OCI-LY1 (cell line): ENCODE measurements around the gene KLB.

ENCODE experiments used
- H2AFZ ChIP-seq: fragments of 200-600 bp; sonication (generic), shearing (Covaris generic); 2 replicates; pipeline ENCODE4 v1.6.0; 2014; ENCODE audit warnings: antibody characterized with exemption, mild to moderate bottlenecking, low read length
- H3F3A ChIP-seq: fragments of 200-600 bp; sonication (generic), shearing (Covaris generic); 2 replicates; pipeline ENCODE4 v1.6.0; 2014; ENCODE audit warnings: mild to moderate bottlenecking, antibody characterized with exemption, low read length, moderate library complexity; ENCODE audit not compliant: insufficient read depth
- H3K27ac ChIP-seq: fragments of 200-600 bp; sonication (generic); 2 replicates; pipeline ENCODE4 v1.5.1; 2014; ENCODE audit warnings: low read length, mixed run types, mild to moderate bottlenecking, low read depth; ENCODE audit not compliant: poor library complexity, severe bottlenecking
- H3K27me3 ChIP-seq: fragments of 200-600 bp; sonication (generic); 2 replicates; pipeline ENCODE4 v1.6.0; 2014; ENCODE audit warnings: antibody characterized with exemption, mild to moderate bottlenecking, low read length, moderate library complexity; ENCODE audit not compliant: insufficient read depth
- H3K36me3 ChIP-seq: fragments of 200-600 bp; sonication (generic); 2 replicates; pipeline ENCODE4 v1.6.1; 2014; ENCODE audit warnings: mild to moderate bottlenecking, antibody characterized with exemption, low read length, moderate library complexity, mixed read lengths; ENCODE audit not compliant: insufficient read depth
- H3K4me1 ChIP-seq: fragments of 200-600 bp; sonication (generic); 2 replicates; pipeline ENCODE4 v1.5.1; 2014; ENCODE audit warnings: mild to moderate bottlenecking, low read length, moderate library complexity; ENCODE audit not compliant: insufficient read depth, severe bottlenecking
- H3K4me2 ChIP-seq: fragments of 200-600 bp; sonication (generic), shearing (Covaris generic); 2 replicates; pipeline ENCODE4 v1.6.1; 2014; ENCODE audit warnings: low read length
- H3K4me3 ChIP-seq: fragments of 200-600 bp; sonication (generic); 2 replicates; pipeline ENCODE4 v1.5.1; 2014; ENCODE audit warnings: low read length, low read depth, mild to moderate bottlenecking, mixed read lengths; ENCODE audit not compliant: poor library complexity, severe bottlenecking
- H3K79me2 ChIP-seq: fragments of 200-600 bp; shearing (Covaris generic); 2 replicates; pipeline ENCODE4 v1.6.1; 2016; ENCODE audit warnings: mixed run types, low read length, mixed read lengths; ENCODE audit not compliant: insufficient read depth
- H3K9ac ChIP-seq: fragments of 200-600 bp; sonication (generic), shearing (Covaris generic); 2 replicates; pipeline ENCODE4 v1.6.1; 2014; ENCODE audit warnings: mild to moderate bottlenecking, low read length, mixed read lengths
- H3K9me2 ChIP-seq: fragments of 200-600 bp; sonication (generic), shearing (Covaris generic); 2 replicates; pipeline ENCODE4 v1.6.1; 2014; ENCODE audit warnings: low read depth, mild to moderate bottlenecking, low read length, mixed read lengths
- H3K9me3 ChIP-seq: fragments of 200-600 bp; shearing (Covaris generic); 2 replicates; pipeline ENCODE4 v1.6.1; 2014; ENCODE audit warnings: low read length, mixed read lengths
- H4K20me1 ChIP-seq: fragments of 200-600 bp; sonication (generic), shearing (Covaris generic); 2 replicates; pipeline ENCODE4 v1.6.0; 2016; ENCODE audit warnings: mild to moderate bottlenecking, low read length; ENCODE audit not compliant: insufficient read depth
- EZH2 ChIP-seq: fragments of 200-600 bp; sonication (generic), shearing (Covaris generic); IDR thresholded peaks from 2 replicates; pipeline ENCODE4 v1.8.0; 2017; ENCODE audit warnings: borderline replicate concordance, mixed run types, mild to moderate bottlenecking, antibody characterized with exemption, low read length, moderate library complexity, mixed read lengths
- TF ChIP-seq, protein P1 (sequence below): fragments of 200-600 bp; sonication (generic), shearing (Covaris generic); IDR thresholded peaks from 2 replicates; pipeline ENCODE4 v1.5.1; 2017; ENCODE audit warnings: mild to moderate bottlenecking, antibody characterized with exemption, low read length, moderate library complexity, mixed read lengths

The KLB gene

GRCh38 chr4:39426728-39427127 is 20.0 kb downstream of the KLB start:
- H3K4me2 ChIP-seq, result no peak overlapping the region
- no peaks in the 10 kb centered on the region for H3K9me3 ChIP-seq
- no peak overlapping the region for H2AFZ ChIP-seq
- H4K20me1 ChIP-seq, result no peaks in the 10 kb centered on the region
- no peak for TF ChIP-seq EZH2
- TF ChIP-seq, protein P1, sequence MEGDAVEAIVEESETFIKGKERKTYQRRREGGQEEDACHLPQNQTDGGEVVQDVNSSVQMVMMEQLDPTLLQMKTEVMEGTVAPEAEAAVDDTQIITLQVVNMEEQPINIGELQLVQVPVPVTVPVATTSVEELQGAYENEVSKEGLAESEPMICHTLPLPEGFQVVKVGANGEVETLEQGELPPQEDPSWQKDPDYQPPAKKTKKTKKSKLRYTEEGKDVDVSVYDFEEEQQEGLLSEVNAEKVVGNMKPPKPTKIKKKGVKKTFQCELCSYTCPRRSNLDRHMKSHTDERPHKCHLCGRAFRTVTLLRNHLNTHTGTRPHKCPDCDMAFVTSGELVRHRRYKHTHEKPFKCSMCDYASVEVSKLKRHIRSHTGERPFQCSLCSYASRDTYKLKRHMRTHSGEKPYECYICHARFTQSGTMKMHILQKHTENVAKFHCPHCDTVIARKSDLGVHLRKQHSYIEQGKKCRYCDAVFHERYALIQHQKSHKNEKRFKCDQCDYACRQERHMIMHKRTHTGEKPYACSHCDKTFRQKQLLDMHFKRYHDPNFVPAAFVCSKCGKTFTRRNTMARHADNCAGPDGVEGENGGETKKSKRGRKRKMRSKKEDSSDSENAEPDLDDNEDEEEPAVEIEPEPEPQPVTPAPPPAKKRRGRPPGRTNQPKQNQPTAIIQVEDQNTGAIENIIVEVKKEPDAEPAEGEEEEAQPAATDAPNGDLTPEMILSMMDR, result no peak
- H3K9ac ChIP-seq, result no peak overlapping the region
- H3K9me2 ChIP-seq, result no peaks in the 10 kb centered on the region
- H3K36me3 ChIP-seq, result no peaks in the 10 kb centered on the region
- no peak overlapping the region for H3K27ac ChIP-seq
- H3K79me2 ChIP-seq, result no peaks in the 10 kb centered on the region
- no peaks in the 10 kb centered on the region for H3F3A ChIP-seq
- no peaks in the 10 kb centered on the region for H3K4me1 ChIP-seq
- H3K4me3 ChIP-seq, result no peak overlapping the region
- no peaks in the 10 kb centered on the region for H3K27me3 ChIP-seq

DNA sequence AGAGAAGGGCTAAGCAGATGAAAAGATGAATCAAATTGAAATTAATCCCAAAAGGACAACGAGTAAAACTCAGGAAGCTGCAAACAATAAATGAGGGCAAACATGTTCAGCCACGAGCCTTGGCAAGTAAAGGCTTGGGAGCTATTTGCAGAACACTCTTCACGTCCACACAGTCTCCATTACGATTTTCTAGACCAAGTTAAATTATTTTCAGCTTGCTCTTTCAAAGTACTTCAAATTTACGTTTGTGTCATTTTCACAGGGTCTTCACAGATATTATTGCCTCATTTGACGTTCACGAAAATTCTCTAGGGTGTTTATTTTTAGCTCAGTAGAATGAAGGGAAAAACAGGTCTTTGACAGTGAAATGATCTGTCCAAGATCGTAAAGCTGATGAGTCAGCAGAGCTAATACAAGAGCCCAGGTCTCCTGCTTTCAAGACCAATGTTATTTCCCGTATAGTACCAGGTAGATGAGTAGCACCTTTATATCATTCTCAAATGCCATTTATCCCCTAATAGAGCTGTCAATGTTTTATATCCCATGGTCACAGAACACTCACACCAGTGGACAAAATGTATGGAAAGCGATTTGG is 20.9 kb downstream of the KLB start:
- no peak overlapping the region for H2AFZ ChIP-seq
- no peak overlapping the region for H3K4me3 ChIP-seq
- H3K36me3 ChIP-seq, result no peaks in the 10 kb centered on the region
- no peak overlapping the region for H3K27ac ChIP-seq
- no peaks in the 10 kb centered on the region for H3K79me2 ChIP-seq
- H3K27me3 ChIP-seq, result no peaks in the 10 kb centered on the region
- TF ChIP-seq, protein P1, result no peak
- TF ChIP-seq EZH2, result no peak
- H3K9ac ChIP-seq, result no peak overlapping the region
- H3K9me2 ChIP-seq, result no peaks in the 10 kb centered on the region
- no peaks in the 10 kb centered on the region for H3K9me3 ChIP-seq
- H3K4me1 ChIP-seq, result no peaks in the 10 kb centered on the region
- H3K4me2 ChIP-seq, result no peak overlapping the region
- H4K20me1 ChIP-seq, result no peaks in the 10 kb centered on the region
- no peaks in the 10 kb centered on the region for H3F3A ChIP-seq

GRCh38 chr4:39429476-39430334 is 23.0 kb downstream of the KLB start:
- Histone ChIP-seq H3K4me3 (no peak overlapping the region), H3F3A (no peaks in the 10 kb centered on the region), H3K9ac (no peak overlapping the region), H3K9me3 (no peaks in the 10 kb centered on the region), H3K27ac (no peak overlapping the region), H3K9me2 (no peaks in the 10 kb centered on the region), H4K20me1 (no peaks in the 10 kb centered on the region), H3K79me2 (no peaks in the 10 kb centered on the region), H3K4me2 (no peak overlapping the region), H3K36me3 (no peaks in the 10 kb centered on the region), H3K4me1 (no peaks in the 10 kb centered on the region), H3K27me3 (no peaks in the 10 kb centered on the region), H2AFZ (no peak overlapping the region)
- no peak for TF ChIP-seq EZH2
- TF ChIP-seq, protein P1, result no peak
